Cardiac fibroblast (primary cell): Measurements from ENCODE around the gene ZNF385B.

Source experiments
- DNase-seq, 2 donors: peaks; one replicate each; pipeline versions ENCODE4 v3.0.0 to v3.0.0-alpha.2; 2010; ENCODE audit warnings: low read depth in 2 of 2
- H3K4me3 ChIP-seq, 2 donors: replicated peaks in 1 of 2; 1 replicate in 1 of 2; 2 replicates in 1 of 2; pipeline ENCODE4 v1.5.1; 2011; ENCODE audit warnings: low read depth in 2 of 2, low read length in 2 of 2, mild to moderate bottlenecking in 2 of 2, moderate library complexity in 1 of 2
- CTCF ChIP-seq: IDR thresholded peaks from one replicate; pipeline ENCODE4 v1.5.1; 2011; ENCODE audit warnings: low read depth, mild to moderate bottlenecking, low read length, inconsistent platforms

The ZNF385B gene

GRCh38 chr2:179435566-179435965 is 425.8 kb downstream of the ZNF385B start:
- no peak for TF ChIP-seq CTCF
- DNase-seq: no peak
- H3K4me3 ChIP-seq: no peak overlapping the region

GRCh38 chr2:179435000-179435399 is 426.4 kb downstream of the ZNF385B start:
- H3K4me3 ChIP-seq: no peak overlapping the region
- TF ChIP-seq CTCF: no peak
- DNase-seq: no peak

GRCh38 chr2:179434357-179434756 is 427.1 kb downstream of the ZNF385B start:
- DNase-seq: no peak
- TF ChIP-seq CTCF: no peak
- H3K4me3 ChIP-seq: no peak overlapping the region

GRCh38 chr2:179432751-179433150 is 428.7 kb downstream of the ZNF385B start:
- no peak overlapping the region for H3K4me3 ChIP-seq
- DNase-seq: no peak
- TF ChIP-seq CTCF: no peak

- no peak for DNase-seq
- H3K4me3 ChIP-seq: no peak overlapping the region
- TF ChIP-seq CTCF: no peak
Measured at GRCh38 chr2:179429597-179429996, 431.8 kb downstream of the ZNF385B start.

GRCh38 chr2:179429060-179429471 is 432.3 kb downstream of the ZNF385B start:
- no peak overlapping the region for H3K4me3 ChIP-seq
- no peak for TF ChIP-seq CTCF
- DNase-seq: no peak

GRCh38 chr2:179428649-179429048 is 432.8 kb downstream of the ZNF385B start:
- no peak overlapping the region for H3K4me3 ChIP-seq
- TF ChIP-seq CTCF: no peak
- DNase-seq: peak in 1 of 2 donors; percentile 23
